ENCODE data around the gene PRDM13. TPM values are rescaled to one million over a fixed set of nuclear protein-coding genes. Genes with fewer than 3 reads are reported as not detected.
"Not testable (repeated sequence)": the region's sequence is repeated elsewhere in the genome, so short reads cannot be mapped to it uniquely, and the experiment has no call there.

Gene PRDM13
- total RNA-seq, 1 donor from 2014 or later, result not detected

GRCh38 chr6:99617131-99617530 lies 10.5 kb downstream of the PRDM13 start:
- no peak for DNase-seq (ENCODE audit: extremely low spot score in 2 of 2)
- Histone ChIP-seq H3K4me3 (no peak overlapping the region), H3K27ac (no peak overlapping the region), H3K9me3 (no peaks in the 10 kb centered on the region), H3K36me3 (no peaks in the 10 kb centered on the region), H3K27me3 (peaks cover 36% of the 10 kb centered on the region), H3K4me1 (peaks cover 21% of the 10 kb centered on the region)
- TF ChIP-seq POLR2A (IDR thresholded peaks at IDR 0.05), result no peak
- no peak for TF ChIP-seq POLR2AphosphoS5 (IDR thresholded peaks at IDR 0.05; ENCODE audit: insufficient read depth in 1 of 2, low read depth in 1 of 2)
- TF ChIP-seq, protein P1, sequence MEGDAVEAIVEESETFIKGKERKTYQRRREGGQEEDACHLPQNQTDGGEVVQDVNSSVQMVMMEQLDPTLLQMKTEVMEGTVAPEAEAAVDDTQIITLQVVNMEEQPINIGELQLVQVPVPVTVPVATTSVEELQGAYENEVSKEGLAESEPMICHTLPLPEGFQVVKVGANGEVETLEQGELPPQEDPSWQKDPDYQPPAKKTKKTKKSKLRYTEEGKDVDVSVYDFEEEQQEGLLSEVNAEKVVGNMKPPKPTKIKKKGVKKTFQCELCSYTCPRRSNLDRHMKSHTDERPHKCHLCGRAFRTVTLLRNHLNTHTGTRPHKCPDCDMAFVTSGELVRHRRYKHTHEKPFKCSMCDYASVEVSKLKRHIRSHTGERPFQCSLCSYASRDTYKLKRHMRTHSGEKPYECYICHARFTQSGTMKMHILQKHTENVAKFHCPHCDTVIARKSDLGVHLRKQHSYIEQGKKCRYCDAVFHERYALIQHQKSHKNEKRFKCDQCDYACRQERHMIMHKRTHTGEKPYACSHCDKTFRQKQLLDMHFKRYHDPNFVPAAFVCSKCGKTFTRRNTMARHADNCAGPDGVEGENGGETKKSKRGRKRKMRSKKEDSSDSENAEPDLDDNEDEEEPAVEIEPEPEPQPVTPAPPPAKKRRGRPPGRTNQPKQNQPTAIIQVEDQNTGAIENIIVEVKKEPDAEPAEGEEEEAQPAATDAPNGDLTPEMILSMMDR (IDR thresholded peaks at IDR 0.05), result no peak
- intact Hi-C loops (cut with DNase I), result no loop called here

GRCh38 chr6:99618649-99619408 lies 12.2 kb downstream of the PRDM13 start:
- Histone ChIP-seq H3K4me3 (no peak overlapping the region), H3K27me3 (peaks cover 19% of the 10 kb centered on the region), H3K4me1 (peaks cover 11% of the 10 kb centered on the region), H3K27ac (no peak overlapping the region), H3K9me3 (no peaks in the 10 kb centered on the region), H3K36me3 (no peaks in the 10 kb centered on the region)
- intact Hi-C loops (cut with DNase I), result no loop called here
- no peak for DNase-seq (ENCODE audit: extremely low spot score in 2 of 2)
- TF ChIP-seq POLR2AphosphoS5 (IDR thresholded peaks at IDR 0.05; ENCODE audit: insufficient read depth in 1 of 2, low read depth in 1 of 2) (no peak), POLR2A (IDR thresholded peaks at IDR 0.05) (no peak)
- TF ChIP-seq, protein P1 (IDR thresholded peaks at IDR 0.05), result no peak

- intact Hi-C loops (cut with DNase I), result no loop called here
- DNase-seq (ENCODE audit: extremely low spot score in 2 of 2), result no peak
- TF ChIP-seq POLR2AphosphoS5 (IDR thresholded peaks at IDR 0.05; ENCODE audit: insufficient read depth in 1 of 2, low read depth in 1 of 2), result no peak
- Histone ChIP-seq H3K4me3 (no peak overlapping the region), H3K27me3 (peaks cover 13% of the 10 kb centered on the region), H3K4me1 (peaks cover 6% of the 10 kb centered on the region), H3K27ac (no peak overlapping the region), H3K9me3 (no peaks in the 10 kb centered on the region), H3K36me3 (no peaks in the 10 kb centered on the region)
Measured at GRCh38 chr6:99619409-99619762, 12.8 kb downstream of the PRDM13 start.

- H3K4me3 ChIP-seq; DNase-seq (ENCODE audit: extremely low spot score in 2 of 2); intact Hi-C loops (cut with DNase I); H3K9me3 ChIP-seq; H3K36me3 ChIP-seq; H3K4me1 ChIP-seq; H3K27ac ChIP-seq; H3K27me3 ChIP-seq: not testable (repeated sequence)
Measured at GRCh38 chr6:99622044-99622443, 15.4 kb downstream of the PRDM13 start.

GRCh38 chr6:99629293-99629692 lies 22.7 kb downstream of the PRDM13 start:
- H3K27me3 ChIP-seq, result no peaks in the 10 kb centered on the region
- no peaks in the 10 kb centered on the region for H3K36me3 ChIP-seq
- intact Hi-C loops (cut with DNase I), result no loop called here
- no peak for TF ChIP-seq POLR2AphosphoS5 (IDR thresholded peaks at IDR 0.05; ENCODE audit: insufficient read depth in 1 of 2, low read depth in 1 of 2)
- TF ChIP-seq, protein P1 (IDR thresholded peaks at IDR 0.05), result no peak
- TF ChIP-seq POLR2A (IDR thresholded peaks at IDR 0.05), result no peak
- H3K9me3 ChIP-seq, result no peaks in the 10 kb centered on the region
- H3K4me3 ChIP-seq, result no peak overlapping the region
- no peak for DNase-seq (ENCODE audit: extremely low spot score in 2 of 2)
- H3K4me1 ChIP-seq, result no peaks in the 10 kb centered on the region
- H3K27ac ChIP-seq, result no peak overlapping the region

- no peaks in the 10 kb centered on the region for H3K27me3 ChIP-seq
- no peaks in the 10 kb centered on the region for H3K9me3 ChIP-seq
- H3K4me1 ChIP-seq, result no peaks in the 10 kb centered on the region
- DNase-seq (ENCODE audit: extremely low spot score in 2 of 2), result no peak
- H3K27ac ChIP-seq, result no peak overlapping the region
- TF ChIP-seq POLR2AphosphoS5 (IDR thresholded peaks at IDR 0.05; ENCODE audit: insufficient read depth in 1 of 2, low read depth in 1 of 2) (no peak), POLR2A (IDR thresholded peaks at IDR 0.05) (no peak)
- TF ChIP-seq, protein P1 (IDR thresholded peaks at IDR 0.05), result no peak
- intact Hi-C loops (cut with DNase I), result no loop called here
- no peaks in the 10 kb centered on the region for H3K36me3 ChIP-seq
- no peak overlapping the region for H3K4me3 ChIP-seq
Measured at GRCh38 chr6:99637629-99638028, 31.0 kb downstream of the PRDM13 start.

- DNase-seq (ENCODE audit: extremely low spot score in 2 of 2); H3K36me3 ChIP-seq; H3K27ac ChIP-seq; H3K4me3 ChIP-seq; H3K4me1 ChIP-seq; intact Hi-C loops (cut with DNase I); H3K9me3 ChIP-seq; H3K27me3 ChIP-seq: not testable (repeated sequence)
Measured at GRCh38 chr6:99638358-99638757, 31.7 kb downstream of the PRDM13 start.

Measured in vagina (tissue), 2 donors.